Measurements from ENCODE around the gene H1-8.

- TF ChIP-seq CTCF (IDR thresholded peaks at IDR 0.05): no peak
- TF ChIP-seq EP300 (IDR thresholded peaks at IDR 0.05): no peak
- no peak for TF ChIP-seq POLR2A (IDR thresholded peaks at IDR 0.05)
These were observed 2.0 kb upstream of the H1-8 start for GRCh38 chr3:129540776-129541516.

Data from tibial nerve (tissue), 4 donors.